HEK293 (cell line): ENCODE data around the gene FBXW11.

Experiments
- FEZF1 ChIP-seq: fragments of 450-650 bp; formaldehyde crosslinking; IDR thresholded peaks from 2 replicates; pipeline ENCODE4 v1.5.1; 2016; ENCODE audit warnings: missing biosample characterization, missing genetic modification characterization
- KLF16 ChIP-seq: fragments of 450-650 bp; formaldehyde crosslinking; IDR thresholded peaks from 2 replicates; pipeline ENCODE4 v1.5.1; 2017; ENCODE audit warnings: missing biosample characterization, missing genetic modification characterization
- KLF8 ChIP-seq: fragments of 450-650 bp; formaldehyde crosslinking; IDR thresholded peaks from 2 replicates; pipeline ENCODE4 v1.5.1; 2016; ENCODE audit warnings: missing biosample characterization, missing genetic modification characterization
- MYNN ChIP-seq: fragments of 450-650 bp; formaldehyde crosslinking; IDR thresholded peaks from 2 replicates; pipeline ENCODE4 v1.5.1; 2016; ENCODE audit warnings: missing biosample characterization, missing genetic modification characterization, borderline replicate concordance
- OSR2 ChIP-seq: fragments of 450-650 bp; formaldehyde crosslinking; IDR thresholded peaks from 2 replicates; pipeline ENCODE4 v1.5.1; 2016; ENCODE audit warnings: missing biosample characterization, missing genetic modification characterization
- SCRT1 ChIP-seq: fragments of 450-650 bp; formaldehyde crosslinking; IDR thresholded peaks from 2 replicates; pipeline ENCODE4 v1.5.1; 2016; ENCODE audit warnings: missing biosample characterization, missing genetic modification characterization, borderline replicate concordance
- ZBTB17 ChIP-seq: fragments of 450-650 bp; formaldehyde crosslinking; IDR thresholded peaks from 2 replicates; pipeline ENCODE4 v1.5.1; 2016; ENCODE audit warnings: missing biosample characterization, missing genetic modification characterization
- ZNF169 ChIP-seq: fragments of 450-650 bp; formaldehyde crosslinking; IDR thresholded peaks from 2 replicates; pipeline ENCODE4 v1.5.1; 2016; ENCODE audit warnings: missing biosample characterization, missing genetic modification characterization
- ZNF2 ChIP-seq: fragments of 450-650 bp; formaldehyde crosslinking; IDR thresholded peaks from 2 replicates; pipeline ENCODE4 v1.5.1; 2016; ENCODE audit warnings: missing biosample characterization, missing genetic modification characterization
- ZNF211 ChIP-seq: fragments of 450-650 bp; formaldehyde crosslinking; IDR thresholded peaks from 2 replicates; pipeline ENCODE4 v1.5.1; 2016; ENCODE audit warnings: low read depth, missing biosample characterization, missing genetic modification characterization
- ZNF221 ChIP-seq: fragments of 450-650 bp; formaldehyde crosslinking; IDR thresholded peaks from 2 replicates; pipeline ENCODE4 v1.5.1; 2017; ENCODE audit warnings: missing biosample characterization, missing genetic modification characterization, borderline replicate concordance
- ZNF391 ChIP-seq: fragments of 450-650 bp; formaldehyde crosslinking; IDR thresholded peaks from 2 replicates; pipeline ENCODE4 v1.5.1; 2016; ENCODE audit warnings: low read depth, missing biosample characterization, missing genetic modification characterization, borderline replicate concordance
- ZNF473 ChIP-seq: fragments of 450-650 bp; formaldehyde crosslinking; IDR thresholded peaks from 2 replicates; pipeline ENCODE4 v1.5.1; 2017; ENCODE audit warnings: missing biosample characterization, missing genetic modification characterization
- ZNF514 ChIP-seq: fragments of 450-650 bp; formaldehyde crosslinking; IDR thresholded peaks from 2 replicates; pipeline ENCODE4 v1.5.1; 2016; ENCODE audit warnings: missing biosample characterization, missing genetic modification characterization
- ZNF549 ChIP-seq: fragments of 450-650 bp; IDR thresholded peaks from 2 replicates; pipeline ENCODE4 v1.5.1; 2018; ENCODE audit warnings: missing biosample characterization, missing genetic modification characterization, mild to moderate bottlenecking, inconsistent platforms, moderate library complexity
- ZNF596 ChIP-seq: fragments of 450-650 bp; IDR thresholded peaks from 2 replicates; pipeline ENCODE4 v1.5.0; 2018; ENCODE audit warnings: missing biosample characterization, mild to moderate bottlenecking, missing genetic modification characterization, moderate library complexity
- ZNF600 ChIP-seq: fragments of 450-650 bp; formaldehyde crosslinking; IDR thresholded peaks from 2 replicates; pipeline ENCODE4 v1.5.1; 2016; ENCODE audit warnings: missing biosample characterization, missing genetic modification characterization
- ZNF624 ChIP-seq: fragments of 450-650 bp; formaldehyde crosslinking; IDR thresholded peaks from 2 replicates; pipeline ENCODE4 v1.5.1; 2017; ENCODE audit warnings: missing biosample characterization, missing genetic modification characterization
- ZNF629 ChIP-seq: fragments of 450-650 bp; formaldehyde crosslinking; IDR thresholded peaks from 2 replicates; pipeline ENCODE4 v1.5.1; 2017; ENCODE audit warnings: missing biosample characterization, missing genetic modification characterization
- ZNF768 ChIP-seq: fragments of 450-650 bp; formaldehyde crosslinking; IDR thresholded peaks from 2 replicates; pipeline ENCODE4 v1.5.1; 2018; ENCODE audit warnings: missing biosample characterization, mild to moderate bottlenecking, missing genetic modification characterization
- ZNF777 ChIP-seq: fragments of 450-650 bp; formaldehyde crosslinking; IDR thresholded peaks from 2 replicates; pipeline ENCODE4 v1.5.1; 2017; ENCODE audit warnings: missing biosample characterization, missing genetic modification characterization, borderline replicate concordance
- ZNF792 ChIP-seq: fragments of 450-650 bp; formaldehyde crosslinking; IDR thresholded peaks from 2 replicates; pipeline ENCODE4 v1.5.1; 2016; ENCODE audit warnings: missing biosample characterization, missing genetic modification characterization
- TF ChIP-seq, protein P1 (sequence below): fragments of 450-650 bp; IDR thresholded peaks from 2 replicates; pipeline ENCODE4 v1.5.1; 2018; ENCODE audit warnings: missing biosample characterization, missing genetic modification characterization
- TF ChIP-seq, protein P2 (sequence below): fragments of 450-650 bp; formaldehyde crosslinking; IDR thresholded peaks from 2 replicates; pipeline ENCODE4 v1.5.1; 2016; ENCODE audit warnings: missing biosample characterization, missing genetic modification characterization
- TF ChIP-seq, protein P3 (sequence below): fragments of 450-650 bp; formaldehyde crosslinking; IDR thresholded peaks from 2 replicates; pipeline ENCODE4 v1.5.1; 2016; ENCODE audit warnings: missing biosample characterization, missing genetic modification characterization
- TF ChIP-seq, protein P4 (sequence below): fragments of 450-650 bp; formaldehyde crosslinking; IDR thresholded peaks from 2 replicates; pipeline ENCODE4 v1.5.1; 2016; ENCODE audit warnings: missing biosample characterization, missing genetic modification characterization
- TF ChIP-seq, protein P5 (sequence below): fragments of 450-650 bp; formaldehyde crosslinking; IDR thresholded peaks from 2 replicates; pipeline ENCODE4 v1.5.1; 2016; ENCODE audit warnings: missing biosample characterization, missing genetic modification characterization
- TF ChIP-seq, protein P6 (sequence below): fragments of 450-650 bp; formaldehyde crosslinking; IDR thresholded peaks from 2 replicates; pipeline ENCODE4 v1.5.1; 2017; ENCODE audit warnings: missing biosample characterization, mild to moderate bottlenecking, missing genetic modification characterization, moderate library complexity

Gene FBXW11

DNA sequence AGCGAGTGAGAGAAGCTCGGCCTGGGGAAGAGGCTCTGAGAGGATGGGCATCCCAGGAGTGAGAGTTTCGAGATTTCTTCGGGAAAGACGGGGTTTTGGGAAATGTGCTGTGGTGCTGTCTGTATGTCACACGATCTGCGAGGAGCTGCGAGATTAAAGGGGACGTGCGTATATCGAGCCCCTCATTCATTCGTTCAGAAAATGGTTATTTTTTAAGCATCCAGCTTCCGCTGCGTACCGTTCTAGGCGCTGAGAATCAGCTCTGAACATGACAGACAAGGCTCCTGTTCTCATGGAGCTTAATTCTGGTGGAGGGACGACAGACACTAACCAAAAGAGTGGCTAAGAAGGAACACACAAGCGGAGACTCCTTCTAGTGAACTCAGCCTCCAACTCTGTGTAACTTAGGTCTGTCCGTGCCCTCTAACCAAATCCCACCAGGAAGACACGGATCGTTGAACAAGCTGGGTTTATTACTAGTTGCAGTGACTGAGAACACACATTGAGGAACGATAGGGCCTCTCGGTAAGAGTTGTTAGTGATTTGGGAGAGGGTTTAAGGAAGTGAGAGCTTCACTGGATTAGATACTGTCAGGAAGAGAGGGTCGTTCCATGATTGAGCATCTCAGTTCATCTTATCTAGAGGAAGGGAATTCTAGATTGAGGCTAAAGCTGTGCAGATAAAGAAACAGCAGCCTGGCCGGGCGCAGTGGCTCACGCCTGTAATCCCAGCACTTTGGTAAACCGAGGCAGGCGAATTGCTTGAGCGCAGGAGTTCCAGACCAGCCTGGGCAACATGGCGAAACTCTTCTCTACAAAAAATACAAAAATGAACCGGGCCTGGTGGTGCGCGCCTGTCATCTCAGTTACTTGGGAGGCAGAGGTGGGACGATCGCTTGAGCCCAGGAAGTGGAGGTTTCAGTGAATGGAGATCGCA is 1.0 kb upstream of the FBXW11 start (continued):
- TF ChIP-seq, protein P1, sequence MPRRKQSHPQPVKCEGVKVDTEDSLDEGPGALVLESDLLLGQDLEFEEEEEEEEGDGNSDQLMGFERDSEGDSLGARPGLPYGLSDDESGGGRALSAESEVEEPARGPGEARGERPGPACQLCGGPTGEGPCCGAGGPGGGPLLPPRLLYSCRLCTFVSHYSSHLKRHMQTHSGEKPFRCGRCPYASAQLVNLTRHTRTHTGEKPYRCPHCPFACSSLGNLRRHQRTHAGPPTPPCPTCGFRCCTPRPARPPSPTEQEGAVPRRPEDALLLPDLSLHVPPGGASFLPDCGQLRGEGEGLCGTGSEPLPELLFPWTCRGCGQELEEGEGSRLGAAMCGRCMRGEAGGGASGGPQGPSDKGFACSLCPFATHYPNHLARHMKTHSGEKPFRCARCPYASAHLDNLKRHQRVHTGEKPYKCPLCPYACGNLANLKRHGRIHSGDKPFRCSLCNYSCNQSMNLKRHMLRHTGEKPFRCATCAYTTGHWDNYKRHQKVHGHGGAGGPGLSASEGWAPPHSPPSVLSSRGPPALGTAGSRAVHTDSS (tag by site-specific recombination) = no peak
- TF ChIP-seq ZNF169 (tag by site-specific recombination) (no peak), OSR2 (tag by site-specific recombination) (no peak), SCRT1 (tag by site-specific recombination) (no peak; the same call in 1 of the 2 replicates), ZNF624 (tag by site-specific recombination) (0 out of 2 replicates have a peak, but pooled peaks have one; percentile 6), ZNF600 (tag by site-specific recombination) (no peak; the same call in 1 of the 2 replicates), ZNF473 (no peak), KLF8 (tag by site-specific recombination) (no peak), ZNF221 (tag by site-specific recombination) (no peak), ZNF792 (tag by site-specific recombination) (no peak), ZNF211 (no peak), KLF16 (tag by site-specific recombination) (no peak), ZNF514 (tag by site-specific recombination) (no peak), ZNF549 (tag by site-specific recombination) (no peak), ZNF391 (tag by site-specific recombination) (no peak), ZNF596 (tag by site-specific recombination) (no peak), FEZF1 (tag by site-specific recombination) (no peak), MYNN (no peak), ZNF777 (tag by site-specific recombination) (no peak), ZNF629 (tag by site-specific recombination) (no peak), ZNF2 (no peak), ZBTB17 (peak; percentile 39; the same call in 1 of the 2 replicates), ZNF768 (tag by site-specific recombination) (no peak)
- TF ChIP-seq, protein P2, sequence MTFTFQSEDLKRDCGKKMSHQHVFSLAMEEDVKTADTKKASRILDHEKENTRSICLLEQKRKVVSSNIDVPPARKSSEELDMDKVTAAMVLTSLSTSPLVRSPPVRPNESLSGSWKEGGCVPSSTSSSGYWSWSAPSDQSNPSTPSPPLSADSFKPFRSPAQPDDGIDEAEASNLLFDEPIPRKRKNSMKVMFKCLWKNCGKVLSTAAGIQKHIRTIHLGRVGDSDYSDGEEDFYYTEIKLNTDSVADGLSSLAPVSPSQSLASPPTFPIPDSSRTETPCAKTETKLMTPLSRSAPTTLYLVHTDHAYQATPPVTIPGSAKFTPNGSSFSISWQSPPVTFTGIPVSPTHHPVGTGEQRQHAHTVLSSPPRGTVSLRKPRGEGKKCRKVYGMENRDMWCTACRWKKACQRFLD = no peak
- TF ChIP-seq, protein P3, sequence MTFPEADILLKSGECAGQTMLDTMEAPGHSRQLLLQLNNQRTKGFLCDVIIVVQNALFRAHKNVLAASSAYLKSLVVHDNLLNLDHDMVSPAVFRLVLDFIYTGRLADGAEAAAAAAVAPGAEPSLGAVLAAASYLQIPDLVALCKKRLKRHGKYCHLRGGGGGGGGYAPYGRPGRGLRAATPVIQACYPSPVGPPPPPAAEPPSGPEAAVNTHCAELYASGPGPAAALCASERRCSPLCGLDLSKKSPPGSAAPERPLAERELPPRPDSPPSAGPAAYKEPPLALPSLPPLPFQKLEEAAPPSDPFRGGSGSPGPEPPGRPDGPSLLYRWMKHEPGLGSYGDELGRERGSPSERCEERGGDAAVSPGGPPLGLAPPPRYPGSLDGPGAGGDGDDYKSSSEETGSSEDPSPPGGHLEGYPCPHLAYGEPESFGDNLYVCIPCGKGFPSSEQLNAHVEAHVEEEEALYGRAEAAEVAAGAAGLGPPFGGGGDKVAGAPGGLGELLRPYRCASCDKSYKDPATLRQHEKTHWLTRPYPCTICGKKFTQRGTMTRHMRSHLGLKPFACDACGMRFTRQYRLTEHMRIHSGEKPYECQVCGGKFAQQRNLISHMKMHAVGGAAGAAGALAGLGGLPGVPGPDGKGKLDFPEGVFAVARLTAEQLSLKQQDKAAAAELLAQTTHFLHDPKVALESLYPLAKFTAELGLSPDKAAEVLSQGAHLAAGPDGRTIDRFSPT (tag by site-specific recombination) = no peak
- TF ChIP-seq, protein P4, sequence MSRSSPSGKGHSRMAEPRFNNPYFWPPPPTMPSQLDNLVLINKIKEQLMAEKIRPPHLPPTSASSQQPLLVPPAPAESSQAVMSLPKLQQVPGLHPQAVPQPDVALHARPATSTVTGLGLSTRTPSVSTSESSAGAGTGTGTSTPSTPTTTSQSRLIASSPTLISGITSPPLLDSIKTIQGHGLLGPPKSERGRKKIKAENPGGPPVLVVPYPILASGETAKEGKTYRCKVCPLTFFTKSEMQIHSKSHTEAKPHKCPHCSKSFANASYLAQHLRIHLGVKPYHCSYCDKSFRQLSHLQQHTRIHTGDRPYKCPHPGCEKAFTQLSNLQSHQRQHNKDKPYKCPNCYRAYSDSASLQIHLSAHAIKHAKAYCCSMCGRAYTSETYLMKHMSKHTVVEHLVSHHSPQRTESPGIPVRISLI (tag by site-specific recombination) = no peak
- TF ChIP-seq, protein P5, sequence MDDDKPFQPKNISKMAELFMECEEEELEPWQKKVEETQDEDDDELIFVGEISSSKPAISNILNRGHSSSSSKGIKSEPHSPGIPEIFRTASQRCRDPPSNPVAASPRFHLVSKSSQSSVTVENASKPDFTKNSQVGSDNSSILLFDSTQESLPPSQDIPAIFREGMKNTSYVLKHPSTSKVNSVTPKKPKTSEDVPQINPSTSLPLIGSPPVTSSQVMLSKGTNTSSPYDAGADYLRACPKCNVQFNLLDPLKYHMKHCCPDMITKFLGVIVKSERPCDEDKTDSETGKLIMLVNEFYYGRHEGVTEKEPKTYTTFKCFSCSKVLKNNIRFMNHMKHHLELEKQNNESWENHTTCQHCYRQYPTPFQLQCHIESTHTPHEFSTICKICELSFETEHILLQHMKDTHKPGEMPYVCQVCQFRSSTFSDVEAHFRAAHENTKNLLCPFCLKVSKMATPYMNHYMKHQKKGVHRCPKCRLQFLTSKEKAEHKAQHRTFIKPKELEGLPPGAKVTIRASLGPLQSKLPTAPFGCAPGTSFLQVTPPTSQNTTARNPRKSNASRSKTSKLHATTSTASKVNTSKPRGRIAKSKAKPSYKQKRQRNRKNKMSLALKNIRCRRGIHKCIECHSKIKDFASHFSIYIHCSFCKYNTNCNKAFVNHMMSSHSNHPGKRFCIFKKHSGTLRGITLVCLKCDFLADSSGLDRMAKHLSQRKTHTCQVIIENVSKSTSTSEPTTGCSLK (tag by site-specific recombination) = no peak
- TF ChIP-seq, protein P6, sequence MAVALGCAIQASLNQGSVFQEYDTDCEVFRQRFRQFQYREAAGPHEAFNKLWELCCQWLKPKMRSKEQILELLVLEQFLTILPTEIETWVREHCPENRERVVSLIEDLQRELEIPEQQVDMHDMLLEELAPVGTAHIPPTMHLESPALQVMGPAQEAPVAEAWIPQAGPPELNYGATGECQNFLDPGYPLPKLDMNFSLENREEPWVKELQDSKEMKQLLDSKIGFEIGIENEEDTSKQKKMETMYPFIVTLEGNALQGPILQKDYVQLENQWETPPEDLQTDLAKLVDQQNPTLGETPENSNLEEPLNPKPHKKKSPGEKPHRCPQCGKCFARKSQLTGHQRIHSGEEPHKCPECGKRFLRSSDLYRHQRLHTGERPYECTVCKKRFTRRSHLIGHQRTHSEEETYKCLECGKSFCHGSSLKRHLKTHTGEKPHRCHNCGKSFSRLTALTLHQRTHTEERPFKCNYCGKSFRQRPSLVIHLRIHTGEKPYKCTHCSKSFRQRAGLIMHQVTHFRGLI (tag by site-specific recombination) = no peak
